Lower leg skin (tissue), 3 donors: ENCODE results near the gene TMED9.
"Not testable (repeated sequence)": the region's sequence is repeated elsewhere in the genome, so short reads cannot be mapped to it uniquely, and the experiment has no call there.

ENCODE experiments used
- POLR2A ChIP-seq, 2 donors: fragments of 450-650 bp; IDR thresholded peaks; one replicate each; pipeline ENCODE4 v1.6.1; 2016 to 2017; ENCODE audit warnings: antibody characterized with exemption in 2 of 2, mild to moderate bottlenecking in 1 of 2, moderate library complexity in 1 of 2
- TF ChIP-seq, protein P1 (sequence below), 3 donors: fragments of 450-650 bp; IDR thresholded peaks; one replicate each; pipeline ENCODE4 v1.5.1; 2016; ENCODE audit warnings: antibody characterized with exemption in 3 of 3, mild to moderate bottlenecking in 3 of 3, moderate library complexity in 2 of 3

DNA sequence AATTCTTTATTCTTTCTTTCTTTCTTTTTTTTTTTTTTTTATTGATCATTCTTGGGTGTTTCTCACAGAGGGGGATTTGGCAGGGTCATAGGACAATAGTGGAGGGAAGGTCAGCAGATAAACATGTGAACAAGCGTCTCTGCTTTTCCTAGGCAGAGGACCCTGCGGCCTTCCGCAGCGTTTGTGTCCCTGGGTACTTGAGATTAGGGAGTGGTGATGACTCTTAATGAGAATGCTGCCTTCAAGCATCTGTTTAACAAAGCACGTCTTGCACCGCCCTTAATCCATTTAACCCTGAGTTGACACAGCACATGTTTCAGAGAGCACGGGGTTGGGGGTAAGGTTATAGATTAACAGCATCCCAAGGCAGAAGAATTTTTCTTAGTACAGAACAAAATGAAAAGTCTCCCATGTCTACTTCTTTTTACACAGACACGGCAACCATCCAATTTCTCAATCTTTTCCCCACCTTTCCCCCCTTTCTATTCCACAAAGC lies 32.5 kb upstream of the TMED9 start:
- TF ChIP-seq, protein P1, sequence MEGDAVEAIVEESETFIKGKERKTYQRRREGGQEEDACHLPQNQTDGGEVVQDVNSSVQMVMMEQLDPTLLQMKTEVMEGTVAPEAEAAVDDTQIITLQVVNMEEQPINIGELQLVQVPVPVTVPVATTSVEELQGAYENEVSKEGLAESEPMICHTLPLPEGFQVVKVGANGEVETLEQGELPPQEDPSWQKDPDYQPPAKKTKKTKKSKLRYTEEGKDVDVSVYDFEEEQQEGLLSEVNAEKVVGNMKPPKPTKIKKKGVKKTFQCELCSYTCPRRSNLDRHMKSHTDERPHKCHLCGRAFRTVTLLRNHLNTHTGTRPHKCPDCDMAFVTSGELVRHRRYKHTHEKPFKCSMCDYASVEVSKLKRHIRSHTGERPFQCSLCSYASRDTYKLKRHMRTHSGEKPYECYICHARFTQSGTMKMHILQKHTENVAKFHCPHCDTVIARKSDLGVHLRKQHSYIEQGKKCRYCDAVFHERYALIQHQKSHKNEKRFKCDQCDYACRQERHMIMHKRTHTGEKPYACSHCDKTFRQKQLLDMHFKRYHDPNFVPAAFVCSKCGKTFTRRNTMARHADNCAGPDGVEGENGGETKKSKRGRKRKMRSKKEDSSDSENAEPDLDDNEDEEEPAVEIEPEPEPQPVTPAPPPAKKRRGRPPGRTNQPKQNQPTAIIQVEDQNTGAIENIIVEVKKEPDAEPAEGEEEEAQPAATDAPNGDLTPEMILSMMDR (IDR thresholded peaks at IDR 0.05) = not testable (repeated sequence)
- TF ChIP-seq POLR2A (IDR thresholded peaks at IDR 0.05) = not testable (repeated sequence)
